Prostate gland (tissue), 2 donors: ENCODE results near the gene SPATA31D1.

Source experiments
- CTCF ChIP-seq, 4 experiments: fragments of 200-600 bp in 2 of 4; fragments of 450-650 bp in 2 of 4; sonication (generic) in 2 of 4; IDR thresholded peaks; 1 replicate in 3 of 4; 2 replicates in 1 of 4; pipeline ENCODE4 v1.5.1; 2016 to 2019; ENCODE audit warnings: antibody characterized with exemption in 4 of 4, mild to moderate bottlenecking in 2 of 4, moderate library complexity in 2 of 4
- POLR2A ChIP-seq: fragments of 450-650 bp; IDR thresholded peaks from one replicate; pipeline ENCODE4 v1.6.1; 2016; ENCODE audit warnings: antibody characterized with exemption, mild to moderate bottlenecking

DNA sequence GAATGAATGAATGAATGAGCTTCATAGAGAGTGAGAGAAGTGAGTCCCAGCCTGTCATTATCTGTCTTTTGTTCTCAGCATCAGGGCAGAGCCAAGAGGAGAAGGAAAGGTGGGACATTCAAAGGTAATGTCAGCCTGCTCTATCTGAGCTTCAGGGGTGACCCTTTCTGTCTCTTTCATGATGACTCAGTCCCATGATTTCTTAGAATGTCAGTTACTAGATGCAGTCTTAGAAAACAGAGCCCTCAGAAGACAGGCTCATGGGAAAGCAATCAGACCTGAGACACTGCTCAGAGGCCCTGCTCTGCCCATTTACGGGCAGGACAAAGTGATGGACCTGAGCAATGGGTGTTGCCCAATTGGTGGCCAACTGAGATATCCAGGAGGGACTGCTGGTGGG, 1.1 kb downstream of the SPATA31D1 start:
- no peak for TF ChIP-seq CTCF (IDR thresholded peaks at IDR 0.05)
- no peak for TF ChIP-seq POLR2A
